Stimulated activated CD4-positive, alpha-beta T cell treated with anti-CD3 and anti-CD28 coated beads, Interleukin-12 subunit alpha, Interleukin-12 subunit beta, amount 100 ng/mL, for 48 hours (primary cell): Measurements from ENCODE around the gene UBE2QL1.

Source experiments
- DNase-seq, 3 donors: peaks; one replicate each; pipeline ENCODE4 v3.0.0-alpha.2; 2020; ENCODE audit warnings: low read depth in 2 of 3, low spot score in 1 of 3

UBE2QL1 gene

GRCh38 chr5:6453937-6454560 lies 5.4 kb downstream of the UBE2QL1 start:
- no peak for DNase-seq

- DNase-seq: no peak
These were observed 6.0 kb downstream of the UBE2QL1 start for GRCh38 chr5:6454628-6455053.

- DNase-seq: no peak
These were observed 7.0 kb downstream of the UBE2QL1 start for GRCh38 chr5:6455571-6456200.

- DNase-seq: no peak
These were observed 8.2 kb downstream of the UBE2QL1 start for GRCh38 chr5:6456766-6457370.

GRCh38 chr5:6457592-6457991 lies 8.9 kb downstream of the UBE2QL1 start:
- DNase-seq: no peak

- no peak for DNase-seq
These were observed 10.2 kb downstream of the UBE2QL1 start for GRCh38 chr5:6458833-6459232.

GRCh38 chr5:6459896-6460295 lies 11.2 kb downstream of the UBE2QL1 start:
- DNase-seq: no peak

GRCh38 chr5:6461006-6461405 lies 12.3 kb downstream of the UBE2QL1 start:
- DNase-seq: no peak

- no peak for DNase-seq
These were observed 13.4 kb downstream of the UBE2QL1 start for GRCh38 chr5:6461793-6462650.

GRCh38 chr5:6462671-6463070 lies 14.0 kb downstream of the UBE2QL1 start:
- DNase-seq: no peak

- DNase-seq: no peak
These were observed 15.8 kb downstream of the UBE2QL1 start for GRCh38 chr5:6464441-6464840.

GRCh38 chr5:6465831-6466790 lies 17.5 kb downstream of the UBE2QL1 start:
- DNase-seq: no peak

- no peak for DNase-seq
These were observed 18.4 kb downstream of the UBE2QL1 start for GRCh38 chr5:6466975-6467567.

GRCh38 chr5:6467591-6467990 lies 18.9 kb downstream of the UBE2QL1 start:
- no peak for DNase-seq

GRCh38 chr5:6468104-6468503 lies 19.4 kb downstream of the UBE2QL1 start:
- no peak for DNase-seq

GRCh38 chr5:6468870-6469269 lies 20.2 kb downstream of the UBE2QL1 start:
- DNase-seq: no peak

GRCh38 chr5:6469836-6470235 lies 21.2 kb downstream of the UBE2QL1 start:
- DNase-seq: no peak

- no peak for DNase-seq
These were observed 22.0 kb downstream of the UBE2QL1 start for GRCh38 chr5:6470672-6471071.

- DNase-seq: no peak
These were observed 22.6 kb downstream of the UBE2QL1 start for GRCh38 chr5:6471252-6471651.

- DNase-seq: no peak
These were observed 24.1 kb downstream of the UBE2QL1 start for GRCh38 chr5:6472792-6473191.
